ENCODE data around the gene SLC16A9. TPM values are rescaled to one million over a fixed set of nuclear protein-coding genes. Genes with fewer than 3 reads are reported as not detected.

SLC16A9 gene
- polyA plus RNA-seq, 4 donors = 31.5 to 61.9 (median 40.4) TPM

GRCh38 chr10:59607970-59608369, 101.7 kb downstream of the SLC16A9 start:
- DNase-seq (ENCODE audit: low read depth in 4 of 4, low spot score in 3 of 4) = no peak

GRCh38 chr10:59606551-59606961, 103.1 kb downstream of the SLC16A9 start:
- DNase-seq (ENCODE audit: low read depth in 4 of 4, low spot score in 3 of 4) = no peak

- no peak for DNase-seq (ENCODE audit: low read depth in 4 of 4, low spot score in 3 of 4)
Measured at GRCh38 chr10:59601985-59602384, 107.7 kb downstream of the SLC16A9 start.

Other genes starting within 250 kb of the SLC16A9 start
- gene MRLN, start 43.6 kb upstream of the SLC16A9 start, polyA plus RNA-seq (ENCODE audit: insufficient read length in 4 of 4) = 1 to 10 TPM in 1 of 4 donors, under 1 TPM in 3; 0.37 to 1.0 (median 0.63) TPM
- gene CCDC6, start 196.7 kb upstream of the SLC16A9 start, polyA plus RNA-seq (ENCODE audit: insufficient read length in 4 of 4) = 10 to 100 TPM; 36.1 to 46.1 (median 42.9) TPM

All from right renal pelvis (tissue), 4 donors.